ENCODE results near the gene PRR20G.

DNA sequence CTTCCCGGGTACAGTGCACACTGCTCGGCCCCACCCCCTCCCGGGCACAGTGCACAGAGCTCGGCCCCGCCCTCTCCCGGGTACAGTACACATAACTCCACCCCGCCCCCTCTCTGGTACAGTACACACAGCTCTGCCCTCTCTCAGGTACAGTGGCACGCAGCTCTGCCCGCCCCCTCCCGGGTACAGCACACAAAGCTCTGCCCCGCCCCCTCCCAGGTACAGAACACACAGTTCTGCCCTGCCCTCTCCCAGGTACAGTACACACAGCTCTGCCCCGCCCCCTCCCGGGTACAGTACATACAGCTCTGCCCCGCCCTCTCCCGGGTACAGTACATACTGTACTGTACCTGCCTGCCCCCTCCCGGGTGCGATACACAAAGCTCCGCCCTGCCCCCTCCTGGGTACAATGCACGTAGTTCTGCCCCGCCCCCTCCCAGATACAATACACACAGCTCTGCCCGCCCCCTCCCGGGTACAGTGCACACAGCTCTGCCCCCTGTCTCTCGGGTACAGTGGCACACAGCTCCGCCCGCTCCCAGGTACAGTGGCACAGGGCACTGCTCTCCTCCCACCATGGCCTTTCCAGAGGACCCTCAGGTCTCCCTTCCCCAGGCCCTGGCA, 16.4 kb upstream of the PRR20G start:
- TF ChIP-seq CTCF (conservative IDR thresholded peaks at IDR 0.05 in 1 of 2, IDR thresholded peaks at IDR 0.05 in 1 of 2; ENCODE audit: low read depth in 1 of 2, low read length in 2 of 2): no peak
- no peak for TF ChIP-seq EZH2 (IDR thresholded peaks at IDR 0.05; ENCODE audit: low read length, missing control alignments)

Measured in fibroblast of lung (primary cell).